Measurements from ENCODE around the gene CALD1. TPM values are rescaled to one million over a fixed set of nuclear protein-coding genes. Genes with fewer than 3 reads are reported as not detected.

Gene CALD1
- total RNA-seq, 4 donors from 2014 or later, result 1,513 to 2,575 (median 1,808) TPM

GRCh38 chr7:134750083-134751062, 29.1 kb upstream of the CALD1 start:
- no peak for ATAC-seq
- TF ChIP-seq, protein P1, sequence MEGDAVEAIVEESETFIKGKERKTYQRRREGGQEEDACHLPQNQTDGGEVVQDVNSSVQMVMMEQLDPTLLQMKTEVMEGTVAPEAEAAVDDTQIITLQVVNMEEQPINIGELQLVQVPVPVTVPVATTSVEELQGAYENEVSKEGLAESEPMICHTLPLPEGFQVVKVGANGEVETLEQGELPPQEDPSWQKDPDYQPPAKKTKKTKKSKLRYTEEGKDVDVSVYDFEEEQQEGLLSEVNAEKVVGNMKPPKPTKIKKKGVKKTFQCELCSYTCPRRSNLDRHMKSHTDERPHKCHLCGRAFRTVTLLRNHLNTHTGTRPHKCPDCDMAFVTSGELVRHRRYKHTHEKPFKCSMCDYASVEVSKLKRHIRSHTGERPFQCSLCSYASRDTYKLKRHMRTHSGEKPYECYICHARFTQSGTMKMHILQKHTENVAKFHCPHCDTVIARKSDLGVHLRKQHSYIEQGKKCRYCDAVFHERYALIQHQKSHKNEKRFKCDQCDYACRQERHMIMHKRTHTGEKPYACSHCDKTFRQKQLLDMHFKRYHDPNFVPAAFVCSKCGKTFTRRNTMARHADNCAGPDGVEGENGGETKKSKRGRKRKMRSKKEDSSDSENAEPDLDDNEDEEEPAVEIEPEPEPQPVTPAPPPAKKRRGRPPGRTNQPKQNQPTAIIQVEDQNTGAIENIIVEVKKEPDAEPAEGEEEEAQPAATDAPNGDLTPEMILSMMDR (IDR thresholded peaks at IDR 0.05), result peak; percentile 15 to 65 (median 40)
- TF ChIP-seq POLR2AphosphoS5 (IDR thresholded peaks at IDR 0.05) (no peak), EP300 (IDR thresholded peaks at IDR 0.05) (no peak)
- Histone ChIP-seq H3K36me3 (no peaks in the 10 kb centered on the region), H3K27ac (no peak overlapping the region), H3K9me3 (no peaks in the 10 kb centered on the region), H3K4me1 (peaks cover 0 to 44% (median 0%) of the 10 kb centered on the region in 3 donors), H3K27me3 (no peaks in the 10 kb centered on the region), H3K4me3 (no peak overlapping the region)
- 62 to 70% methylated on average over 3 to 6 of the region's 6 CpGs for WGBS, 2 donors (ENCODE audit: low coverage in 1 of 2)

GRCh38 chr7:134752006-134752760, 27.3 kb upstream of the CALD1 start:
- no peaks in the 10 kb centered on the region for H3K36me3 ChIP-seq
- H3K4me1 ChIP-seq, result peaks cover 0 to 27% (median 0%) of the 10 kb centered on the region in 3 donors
- peak overlapping the region in 1 of 4 donors; percentile 19 for H3K27ac ChIP-seq
- WGBS, 2 donors (ENCODE audit: low coverage in 1 of 2), result 49 to 70% methylated on average over 4 to 5 of the region's 6 CpGs
- no peak overlapping the region for H3K4me3 ChIP-seq
- ATAC-seq, result no peak
- no peaks in the 10 kb centered on the region for H3K9me3 ChIP-seq
- TF ChIP-seq POLR2AphosphoS5 (IDR thresholded peaks at IDR 0.05) (no peak), POLR2A (IDR thresholded peaks at IDR 0.05) (no peak), EP300 (IDR thresholded peaks at IDR 0.05) (no peak)
- TF ChIP-seq, protein P1 (IDR thresholded peaks at IDR 0.05), result no peak
- no peaks in the 10 kb centered on the region for H3K27me3 ChIP-seq

- Histone ChIP-seq H3K9me3 (no peaks in the 10 kb centered on the region), H3K4me1 (peaks cover 0 to 32% (median 7%) of the 10 kb centered on the region in 3 donors), H3K36me3 (no peaks in the 10 kb centered on the region), H3K27ac (no peak overlapping the region), H3K4me3 (no peak overlapping the region), H3K27me3 (no peaks in the 10 kb centered on the region)
- 56 to 71% methylated on average over 1 of the region's 1 CpG for WGBS, 2 donors (ENCODE audit: low coverage in 1 of 2)
- no peak for ATAC-seq
- TF ChIP-seq EP300 (IDR thresholded peaks at IDR 0.05), result no peak
- TF ChIP-seq, protein P1 (IDR thresholded peaks at IDR 0.05), result peak; percentile 36 to 65 (median 47)
Observed at GRCh38 chr7:134755422-134756022, 23.9 kb upstream of the CALD1 start.

DNA sequence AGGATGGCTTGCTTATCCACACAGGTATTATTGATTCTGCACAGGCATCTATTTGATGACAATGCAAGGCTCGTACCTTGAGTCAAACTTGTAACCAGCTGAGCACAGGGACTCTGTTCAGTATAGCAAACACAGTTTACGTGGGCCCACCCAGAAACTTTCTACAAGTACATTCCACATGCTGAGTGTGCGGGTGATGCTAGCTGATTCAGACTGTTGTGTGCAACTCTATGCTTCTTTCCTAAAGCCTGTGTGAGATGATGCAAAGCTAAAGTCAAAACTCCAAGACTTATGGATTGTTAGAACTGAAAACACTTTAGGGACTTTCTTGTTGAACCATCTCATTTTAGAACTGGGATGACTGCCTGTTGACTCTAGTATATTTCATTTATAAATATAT, 21.5 kb upstream of the CALD1 start:
- no peak overlapping the region for H3K4me3 ChIP-seq
- no peaks in the 10 kb centered on the region for H3K9me3 ChIP-seq
- ATAC-seq, result no peak
- 93 to 94% methylated on average over 3 of the region's 3 CpGs for WGBS, 2 donors (ENCODE audit: low coverage in 1 of 2)
- no peak overlapping the region for H3K27ac ChIP-seq
- H3K36me3 ChIP-seq, result no peaks in the 10 kb centered on the region
- H3K4me1 ChIP-seq, result peaks cover 0 to 29% (median 7%) of the 10 kb centered on the region in 3 donors
- TF ChIP-seq, protein P1 (IDR thresholded peaks at IDR 0.05), result no peak
- TF ChIP-seq POLR2A (IDR thresholded peaks at IDR 0.05), result no peak
- TF ChIP-seq POLR2AphosphoS5 (IDR thresholded peaks at IDR 0.05), result no peak
- TF ChIP-seq EP300 (IDR thresholded peaks at IDR 0.05), result no peak
- no peaks in the 10 kb centered on the region for H3K27me3 ChIP-seq
